ENCODE results near the gene UNKL.

The UNKL gene, protein sequence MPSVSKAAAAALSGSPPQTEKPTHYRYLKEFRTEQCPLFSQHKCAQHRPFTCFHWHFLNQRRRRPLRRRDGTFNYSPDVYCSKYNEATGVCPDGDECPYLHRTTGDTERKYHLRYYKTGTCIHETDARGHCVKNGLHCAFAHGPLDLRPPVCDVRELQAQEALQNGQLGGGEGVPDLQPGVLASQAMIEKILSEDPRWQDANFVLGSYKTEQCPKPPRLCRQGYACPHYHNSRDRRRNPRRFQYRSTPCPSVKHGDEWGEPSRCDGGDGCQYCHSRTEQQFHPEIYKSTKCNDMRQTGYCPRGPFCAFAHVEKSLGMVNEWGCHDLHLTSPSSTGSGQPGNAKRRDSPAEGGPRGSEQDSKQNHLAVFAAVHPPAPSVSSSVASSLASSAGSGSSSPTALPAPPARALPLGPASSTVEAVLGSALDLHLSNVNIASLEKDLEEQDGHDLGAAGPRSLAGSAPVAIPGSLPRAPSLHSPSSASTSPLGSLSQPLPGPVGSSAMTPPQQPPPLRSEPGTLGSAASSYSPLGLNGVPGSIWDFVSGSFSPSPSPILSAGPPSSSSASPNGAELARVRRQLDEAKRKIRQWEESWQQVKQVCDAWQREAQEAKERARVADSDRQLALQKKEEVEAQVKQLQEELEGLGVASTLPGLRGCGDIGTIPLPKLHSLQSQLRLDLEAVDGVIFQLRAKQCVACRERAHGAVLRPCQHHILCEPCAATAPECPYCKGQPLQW

DNA sequence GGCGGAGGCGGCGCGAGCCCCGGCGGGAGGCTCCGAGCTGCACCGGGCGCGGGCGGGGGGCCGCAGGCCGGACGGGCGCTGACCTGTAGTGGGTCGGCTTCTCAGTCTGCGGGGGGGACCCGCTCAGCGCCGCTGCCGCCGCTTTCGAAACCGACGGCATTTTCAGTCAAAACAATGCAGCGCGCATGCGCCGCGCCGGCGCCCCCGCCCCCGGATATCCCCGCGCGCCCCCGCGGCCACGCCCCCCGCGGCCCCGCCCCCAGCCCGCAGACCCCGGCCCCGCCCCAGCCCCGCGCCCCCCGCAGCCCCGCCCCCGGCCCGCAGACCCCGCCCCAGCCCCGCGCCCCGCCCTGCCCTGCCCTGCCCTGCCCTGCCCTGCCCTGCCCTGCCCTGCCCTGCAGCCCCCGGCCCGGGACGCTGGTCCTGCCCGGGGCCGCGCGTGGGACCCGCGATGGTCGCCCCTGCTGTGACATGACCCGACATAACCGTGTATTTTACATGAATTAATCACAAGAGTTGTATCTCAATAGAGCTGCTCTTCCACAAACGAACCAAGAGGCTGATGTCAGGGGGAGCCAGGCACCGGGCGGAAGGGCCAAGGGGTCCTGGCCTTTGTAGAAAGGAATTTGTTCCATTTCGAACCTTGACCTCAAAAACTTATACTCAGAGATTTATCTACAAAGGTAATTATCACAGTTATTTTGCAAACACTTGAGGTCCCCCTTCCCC lies at the start of gene UNKL:
UNKL (minus strand) TSS at position 173 of the 729 bp plus-strand sequence; CDS start at position 160, 13 bp downstream.
- in situ Hi-C loops (cut with MboI; ENCODE audit: low sequenced_read_pairs), result no loop called here

DNA sequence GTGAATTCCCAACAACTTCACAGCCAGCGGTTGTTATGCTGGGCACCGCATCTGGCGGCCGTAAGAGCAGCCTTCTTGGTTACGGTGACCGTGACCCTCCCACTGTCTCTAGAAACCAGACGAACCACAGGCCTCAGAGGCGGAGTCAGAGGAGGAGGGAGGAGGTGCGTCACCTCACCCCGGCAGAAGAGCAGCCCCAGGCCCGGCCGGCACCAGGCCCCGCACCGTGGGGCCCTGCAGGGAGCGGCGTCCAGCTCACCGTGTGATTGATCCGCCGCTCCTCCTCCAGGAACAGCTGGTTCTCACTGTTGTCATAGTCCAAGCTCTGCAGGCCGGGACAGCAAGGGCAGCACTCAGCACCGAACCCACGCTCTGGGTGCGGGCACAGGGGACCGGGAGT lies 46.6 kb upstream of the UNKL start:
- in situ Hi-C loops (cut with MboI; ENCODE audit: low sequenced_read_pairs), result no loop called here

DNA sequence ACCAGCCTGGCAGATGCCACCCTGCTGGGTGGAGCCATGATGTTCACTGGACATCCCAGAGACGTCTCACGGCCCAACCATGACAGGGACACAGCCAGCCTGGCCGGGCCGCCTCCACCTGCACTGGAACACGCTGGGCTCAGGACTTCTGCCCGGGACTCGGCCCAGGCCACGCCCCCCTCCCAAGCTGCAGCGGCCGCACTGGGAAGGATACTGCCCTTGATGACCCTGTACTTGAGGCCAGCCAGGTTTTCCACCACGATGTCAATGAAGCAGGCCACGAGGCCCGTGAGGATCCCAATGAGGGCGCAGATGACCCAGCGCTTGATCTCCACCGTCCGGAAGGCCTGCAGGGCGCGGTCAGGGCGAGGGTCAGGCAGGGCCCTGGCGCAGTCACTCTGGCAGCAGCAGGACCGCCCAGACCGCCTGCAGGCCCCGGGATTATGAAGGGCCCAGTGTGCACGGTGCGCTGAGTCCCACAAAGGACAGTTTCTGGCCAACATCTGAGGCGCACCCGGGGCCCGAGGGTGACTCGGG lies 46.2 kb upstream of the UNKL start:
- in situ Hi-C loops (cut with MboI; ENCODE audit: low sequenced_read_pairs), result no loop called here

DNA sequence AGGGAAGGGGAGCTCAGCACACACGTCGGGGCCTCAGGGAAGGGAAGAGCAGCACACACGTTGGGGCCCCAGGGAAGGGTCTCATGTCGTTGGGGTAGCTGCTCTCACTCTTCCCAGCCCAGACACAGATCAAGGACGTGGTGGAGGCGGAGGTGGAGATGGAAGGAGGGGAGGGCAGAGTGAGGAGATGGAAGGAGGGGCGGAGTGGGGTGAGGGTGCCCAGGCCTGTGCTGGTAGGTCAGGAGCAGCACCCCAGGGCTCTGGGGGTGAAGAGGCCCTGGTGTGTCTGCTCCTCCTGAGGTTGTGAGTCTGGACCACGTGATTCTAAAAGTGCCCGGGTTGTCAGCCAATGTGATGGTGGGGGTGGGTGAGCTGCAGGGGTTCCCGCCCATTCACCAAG lies 45.5 kb upstream of the UNKL start:
- in situ Hi-C loops (cut with MboI; ENCODE audit: low sequenced_read_pairs), result no loop called here

DNA sequence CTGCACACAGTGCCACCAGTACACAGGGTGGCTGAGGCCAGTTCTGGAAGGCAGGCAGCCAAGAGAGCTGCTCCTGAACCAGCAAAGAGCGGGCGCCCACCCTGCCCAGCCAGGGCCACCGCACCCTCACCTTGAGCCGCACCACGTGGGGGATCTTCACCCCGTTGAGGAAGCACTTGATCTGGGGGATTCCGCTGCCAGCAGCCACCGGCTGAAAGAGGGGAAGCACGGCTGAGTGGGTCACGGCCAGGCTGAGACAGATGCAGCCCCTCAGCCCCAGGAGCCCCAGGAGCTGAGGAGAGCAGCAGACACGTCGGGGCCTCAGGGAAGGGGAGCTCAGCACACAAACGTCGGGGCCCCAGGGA lies 44.5 kb upstream of the UNKL start:
- in situ Hi-C loops (cut with MboI; ENCODE audit: low sequenced_read_pairs), result no loop called here

DNA sequence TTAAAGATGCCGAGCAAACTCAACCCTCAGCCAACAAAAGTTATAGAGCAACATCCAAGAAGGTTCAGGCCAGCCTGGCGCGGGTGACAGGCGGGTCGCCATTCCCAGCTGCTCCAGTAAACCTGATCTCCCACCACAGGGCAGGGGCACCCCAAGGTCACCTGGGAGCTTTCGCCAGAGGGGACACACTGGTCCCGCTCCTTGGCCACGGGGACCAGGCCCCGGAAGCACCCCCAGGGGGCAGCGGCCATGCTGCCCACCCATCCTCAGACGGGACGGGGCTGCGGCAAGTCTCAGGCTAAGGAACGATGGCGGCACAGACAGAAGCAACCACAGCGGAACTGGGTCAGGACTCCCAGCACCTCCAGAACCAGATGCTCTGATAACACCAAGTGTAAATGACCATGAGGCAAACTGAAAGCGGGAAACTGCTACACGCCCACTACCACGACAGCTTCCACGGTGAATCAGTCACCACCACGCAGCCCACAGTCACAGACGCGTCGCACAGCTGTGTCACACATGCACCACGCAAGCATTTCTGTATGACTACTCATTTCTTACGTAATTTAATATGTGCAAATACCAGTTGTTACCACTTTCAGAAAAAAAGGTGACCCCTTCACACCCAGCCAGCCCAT lies 44.0 kb upstream of the UNKL start:
- in situ Hi-C loops (cut with MboI; ENCODE audit: low sequenced_read_pairs), result no loop called here

DNA sequence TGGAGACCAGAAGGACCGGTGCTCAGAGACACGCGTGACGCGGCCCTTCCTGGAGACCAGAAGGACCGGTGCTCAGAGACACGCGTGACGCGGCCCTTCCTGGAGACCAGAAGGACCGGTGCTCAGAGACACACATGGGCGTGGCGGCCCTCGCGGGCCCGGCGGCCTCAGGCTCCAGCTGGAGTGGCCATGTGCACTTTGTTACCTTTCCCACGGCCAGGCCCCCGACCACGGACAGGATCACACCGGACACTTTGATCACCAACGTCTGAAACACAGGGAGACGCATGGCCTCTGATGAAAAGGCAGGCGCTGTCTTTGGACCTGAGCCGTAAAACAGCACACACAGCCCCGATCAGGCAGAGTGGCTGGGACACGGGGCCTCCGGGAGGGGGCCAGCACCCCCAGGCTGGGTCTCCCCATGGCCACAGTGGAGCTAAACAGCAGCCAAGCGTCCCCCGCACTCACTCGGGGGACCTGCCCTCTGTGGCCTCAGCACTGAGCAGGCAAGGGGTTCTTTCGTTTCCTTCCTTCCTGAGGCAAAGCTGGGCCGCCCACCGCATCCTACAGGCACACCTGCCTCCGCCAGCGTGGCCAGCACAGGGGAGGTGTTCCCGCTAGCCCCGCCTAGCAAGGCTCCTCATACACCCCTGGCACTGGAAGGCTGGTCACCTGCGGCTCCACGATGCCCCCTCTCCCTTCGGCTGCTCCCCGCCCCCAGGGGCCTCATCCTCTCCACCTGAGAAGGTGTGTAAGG lies 43.2 kb upstream of the UNKL start:
- in situ Hi-C loops (cut with MboI; ENCODE audit: low sequenced_read_pairs), result no loop called here

DNA sequence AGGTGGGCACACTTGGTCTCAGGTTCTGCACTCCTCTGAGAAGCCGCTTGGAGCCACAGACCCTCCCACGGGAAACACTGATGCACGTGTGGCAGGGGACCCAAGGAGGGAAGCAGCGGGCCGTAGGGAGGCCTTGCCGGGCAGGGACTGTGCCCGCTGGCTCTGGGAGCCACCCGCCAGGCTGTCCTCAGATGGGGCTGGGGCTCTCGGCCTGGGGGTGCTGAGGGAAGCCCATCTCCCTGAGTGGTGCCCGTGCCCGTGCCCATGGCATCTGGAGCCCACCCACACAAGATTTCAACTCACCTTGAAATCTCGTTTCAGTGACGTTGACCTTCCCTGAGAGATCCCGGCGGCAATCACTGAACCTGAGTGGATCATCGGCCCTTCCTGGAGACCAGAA lies 42.4 kb upstream of the UNKL start:
- in situ Hi-C loops (cut with MboI; ENCODE audit: low sequenced_read_pairs), result no loop called here

DNA sequence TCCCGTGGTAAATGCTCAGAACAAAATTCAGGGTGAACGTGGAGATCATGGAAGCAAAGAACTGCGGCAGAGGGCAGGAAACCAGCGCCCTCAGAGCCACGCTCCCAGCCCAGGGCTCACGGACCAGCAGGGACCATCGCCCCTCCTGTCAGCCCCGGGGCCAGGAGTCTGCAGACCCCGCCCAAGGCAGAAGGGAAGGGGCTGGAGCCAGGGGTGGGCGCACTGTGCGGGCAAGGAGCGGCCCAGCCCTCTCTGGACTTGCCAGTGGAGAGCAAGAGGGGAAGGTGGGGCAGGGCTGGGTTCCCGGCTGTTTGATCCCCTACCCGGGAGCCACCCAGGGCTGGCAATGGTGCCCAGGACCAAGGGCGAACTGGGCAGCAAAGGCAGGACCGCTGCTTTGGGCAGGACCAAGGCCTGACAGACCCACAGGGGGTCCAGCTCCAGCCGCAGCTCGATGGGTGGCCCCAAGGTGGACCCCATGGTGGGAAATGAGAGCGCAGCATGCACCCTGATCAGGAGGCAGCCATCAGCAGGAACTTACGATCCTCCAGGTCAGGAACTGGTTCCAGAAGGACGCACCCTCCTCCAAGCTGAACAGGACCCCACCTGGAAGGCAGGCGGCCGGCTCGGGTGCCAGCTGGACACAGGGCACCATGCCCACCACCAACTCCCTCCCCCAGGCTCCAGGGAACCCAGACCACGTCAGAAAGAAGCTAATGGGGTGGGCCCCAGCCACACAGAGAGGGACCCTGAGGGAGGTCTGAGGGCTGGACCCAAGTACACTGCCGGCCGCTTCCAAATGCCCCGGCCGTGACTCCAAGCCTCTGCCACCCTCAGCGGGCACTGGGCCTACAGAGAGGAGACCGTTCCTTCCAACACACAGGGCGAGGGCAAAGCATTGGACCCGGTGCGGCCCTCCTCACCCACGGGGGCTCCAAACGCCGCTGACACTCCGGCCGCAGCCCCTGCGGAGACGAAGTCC lies 41.0 kb upstream of the UNKL start:
- in situ Hi-C loops (cut with MboI; ENCODE audit: low sequenced_read_pairs), result no loop called here

DNA sequence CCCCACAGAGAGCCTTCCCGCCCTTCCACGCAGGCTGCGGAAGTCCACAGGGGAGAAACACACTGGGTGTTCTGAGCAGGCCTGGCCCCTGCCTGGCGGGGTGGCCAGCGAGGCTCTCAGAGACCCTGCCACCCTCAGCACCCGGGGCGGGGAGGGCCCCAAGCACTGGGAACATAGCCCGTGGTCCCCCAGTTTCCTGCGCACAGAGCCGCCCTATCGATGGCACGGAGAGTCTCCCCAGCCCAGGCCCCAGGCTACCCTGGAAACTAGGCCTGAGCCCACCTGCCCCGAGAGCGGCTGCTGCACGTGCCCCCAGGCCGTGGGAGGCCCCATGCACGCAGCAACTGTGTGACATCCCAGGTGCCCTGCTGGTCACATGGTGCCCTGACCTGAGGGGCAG lies 40.1 kb upstream of the UNKL start:
- in situ Hi-C loops (cut with MboI; ENCODE audit: low sequenced_read_pairs), result no loop called here

DNA sequence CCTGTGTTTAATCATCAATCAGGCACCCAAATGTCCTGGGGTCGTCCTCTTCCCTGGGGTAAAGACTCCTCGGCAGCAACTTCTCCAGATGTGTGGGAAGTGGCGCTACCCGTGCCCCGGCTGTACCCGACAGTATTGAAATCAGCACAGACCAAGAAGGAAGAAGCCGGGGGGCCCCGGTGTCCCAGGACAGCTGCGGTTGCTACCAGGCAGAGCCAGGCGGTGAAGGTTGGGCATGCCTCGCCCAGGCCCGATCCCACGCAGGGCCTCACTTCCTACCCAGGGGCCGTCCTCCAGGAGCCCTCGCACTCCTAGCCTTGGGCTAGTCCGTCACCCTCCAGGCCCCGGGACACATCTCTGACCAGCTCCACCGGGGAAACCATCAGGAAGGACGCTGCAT lies 38.8 kb upstream of the UNKL start:
- in situ Hi-C loops (cut with MboI; ENCODE audit: low sequenced_read_pairs), result no loop called here

DNA sequence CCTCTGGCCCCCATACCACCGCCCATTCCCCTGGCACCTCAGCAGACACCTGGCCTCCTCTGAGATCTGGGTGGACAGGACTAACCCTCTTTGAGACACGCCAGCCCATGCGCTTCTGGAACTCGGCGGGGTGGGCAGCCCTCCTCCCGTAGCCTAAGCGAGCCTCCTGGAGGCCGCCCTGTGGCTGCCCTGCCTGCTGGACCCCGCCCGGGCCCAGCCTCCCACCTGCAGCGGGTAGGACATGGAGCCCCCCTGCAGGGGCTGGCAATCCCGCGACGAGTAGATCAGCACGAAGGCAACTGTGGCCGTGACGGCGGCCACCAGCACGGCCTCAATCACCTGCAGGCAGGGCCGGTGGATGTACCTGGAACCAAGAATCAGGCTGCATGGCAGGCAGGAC lies 38.0 kb upstream of the UNKL start:
- in situ Hi-C loops (cut with MboI; ENCODE audit: low sequenced_read_pairs), result no loop called here

DNA sequence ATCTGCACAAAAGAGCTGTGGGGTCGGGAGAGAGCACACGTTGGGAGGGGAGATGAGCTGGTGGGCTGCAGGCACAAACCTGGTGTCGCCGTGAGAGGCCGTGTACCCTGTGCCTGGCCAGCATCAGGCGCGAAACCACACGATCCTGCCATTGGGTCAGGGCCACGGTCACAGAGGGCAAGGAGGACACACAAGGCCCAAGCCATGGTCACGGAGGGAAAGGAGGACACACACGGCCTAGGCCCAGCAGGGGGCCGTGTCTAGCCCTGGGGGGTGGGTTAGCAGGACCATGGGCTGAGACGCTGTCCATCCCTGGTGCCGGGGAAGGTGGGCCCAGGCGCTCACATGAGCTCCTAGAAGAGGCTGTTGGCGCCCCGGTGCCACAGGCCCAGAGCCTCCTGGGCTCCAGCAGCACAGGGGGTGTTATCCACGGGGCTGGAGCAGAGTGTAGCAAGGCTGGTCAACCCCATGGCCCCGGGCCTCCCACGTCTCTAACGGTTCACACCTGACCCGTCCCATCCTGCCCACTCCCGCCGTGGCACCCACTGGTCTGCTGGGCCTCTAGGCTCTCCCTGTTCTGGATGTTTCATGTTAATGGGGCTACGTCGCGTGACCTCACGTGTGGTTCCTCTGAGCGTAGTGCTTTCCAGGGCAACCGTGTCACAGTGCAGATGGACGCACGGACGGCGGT lies 37.3 kb upstream of the UNKL start:
- in situ Hi-C loops (cut with MboI; ENCODE audit: low sequenced_read_pairs), result no loop called here

DNA sequence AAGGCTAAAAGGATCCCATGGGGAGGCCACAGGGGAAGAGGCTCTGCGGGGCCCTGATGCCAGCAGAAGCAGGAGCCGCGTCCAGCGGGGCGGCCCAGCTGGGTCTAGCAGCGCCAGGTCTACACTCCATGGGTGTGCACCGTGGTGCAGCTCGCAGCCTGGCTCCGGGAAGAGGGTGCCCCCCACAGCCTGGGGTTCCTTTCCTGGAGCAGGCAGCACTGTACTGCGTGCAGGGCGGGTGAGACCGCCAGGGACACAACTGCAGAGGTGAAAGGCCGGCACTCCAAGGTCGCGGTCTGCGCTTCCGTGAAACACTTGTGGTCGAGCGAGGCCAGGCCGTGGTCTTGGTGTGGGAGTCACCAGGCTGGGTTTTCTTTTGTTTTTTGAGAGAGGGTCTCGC lies 36.3 kb upstream of the UNKL start:
- in situ Hi-C loops (cut with MboI; ENCODE audit: low sequenced_read_pairs), result no loop called here

DNA sequence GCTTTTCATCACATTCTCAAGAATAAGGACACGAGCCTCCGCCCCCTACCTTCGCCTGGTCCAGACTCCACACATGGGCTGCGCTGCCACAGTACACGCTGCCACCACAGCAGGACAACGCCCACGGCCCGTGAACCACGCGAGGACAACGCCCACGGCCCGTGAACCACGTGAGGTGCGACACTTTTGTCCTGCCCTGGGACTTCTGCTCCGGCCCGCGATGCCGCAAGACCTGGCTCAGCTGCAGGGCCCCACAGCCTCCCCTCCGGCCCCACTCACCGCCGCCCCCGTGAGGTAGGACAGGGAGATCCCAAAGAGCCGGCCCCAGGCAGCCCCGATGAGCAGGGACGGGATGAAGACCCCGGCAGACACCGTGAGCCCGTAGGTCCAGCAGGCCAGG lies 35.7 kb upstream of the UNKL start:
- in situ Hi-C loops (cut with MboI; ENCODE audit: low sequenced_read_pairs), result no loop called here

DNA sequence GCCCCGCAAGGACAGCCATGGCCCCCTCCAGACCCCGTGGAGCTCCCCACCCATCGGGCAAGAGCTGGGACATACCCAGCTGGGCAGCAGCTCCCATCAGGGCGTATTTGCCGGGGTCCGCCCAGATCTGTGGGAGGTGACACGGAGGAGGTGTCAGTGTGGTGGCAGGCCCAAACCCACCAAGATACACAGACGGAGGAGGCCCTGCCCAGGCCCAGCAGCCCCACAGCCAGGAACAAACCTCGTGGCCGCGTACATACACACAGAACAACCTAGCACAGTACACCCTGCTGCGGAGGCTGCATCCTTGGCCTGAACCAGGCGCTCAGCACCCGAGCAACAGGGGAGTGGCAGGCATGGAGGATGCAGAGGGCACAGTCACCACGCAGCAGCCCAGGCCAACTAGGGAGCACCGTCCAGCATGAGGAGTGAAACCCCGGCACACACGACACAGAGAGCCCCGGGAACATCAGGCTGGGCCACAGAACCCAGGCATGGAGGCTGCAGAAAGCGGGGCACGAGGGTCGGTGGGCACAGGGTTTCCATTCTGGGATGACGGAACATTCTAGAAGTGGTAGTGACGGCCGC lies 34.8 kb upstream of the UNKL start:
- in situ Hi-C loops (cut with MboI; ENCODE audit: low sequenced_read_pairs), result no loop called here

DNA sequence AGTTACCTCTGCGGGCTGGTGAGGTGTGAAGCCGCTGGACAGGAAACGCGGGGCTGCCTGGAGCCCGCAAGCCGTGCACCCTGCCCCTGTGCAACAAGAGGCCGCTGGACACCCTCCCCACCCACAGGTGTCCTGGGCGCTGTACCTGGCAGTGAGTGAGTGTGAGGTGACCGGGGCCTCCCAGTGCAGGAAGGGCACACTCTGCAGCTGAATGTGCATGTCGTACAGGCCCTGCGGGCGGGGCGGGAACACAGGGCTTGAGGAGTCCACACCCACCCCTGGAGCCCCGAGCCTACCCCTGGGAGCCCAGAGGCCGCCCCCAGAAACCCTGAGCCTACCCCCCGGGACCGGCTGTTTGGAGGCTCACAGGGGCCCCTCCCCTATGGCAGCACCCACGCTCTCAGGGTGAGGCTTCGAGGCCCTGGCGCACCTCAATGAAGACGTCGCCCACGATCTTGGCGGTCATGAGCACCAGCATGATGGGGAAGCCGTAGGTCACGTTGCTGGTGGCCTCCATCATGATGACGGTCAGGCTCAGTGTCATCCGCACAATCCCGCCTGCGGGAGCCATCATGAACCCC lies 34.1 kb upstream of the UNKL start:
- in situ Hi-C loops (cut with MboI; ENCODE audit: low sequenced_read_pairs), result no loop called here

DNA sequence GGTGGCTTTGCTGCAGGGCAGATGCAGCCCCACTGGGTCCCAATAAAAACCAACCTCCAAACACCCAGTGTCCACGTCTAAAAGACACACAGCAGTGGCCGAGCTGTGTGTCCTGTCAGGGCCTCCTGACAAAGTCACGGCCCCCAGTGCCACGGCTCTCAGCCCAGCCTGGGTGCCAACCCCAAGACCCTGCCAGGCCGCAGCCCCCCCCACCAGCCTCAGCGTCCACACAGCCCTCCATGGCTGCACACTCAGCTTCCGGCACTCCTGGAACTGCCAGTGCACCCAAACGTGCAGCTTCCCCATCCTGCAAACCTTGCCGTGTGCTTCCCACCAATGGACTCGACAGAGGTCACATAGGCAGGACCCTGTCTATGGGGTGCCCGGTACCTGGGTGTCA lies 33.5 kb upstream of the UNKL start:
- in situ Hi-C loops (cut with MboI; ENCODE audit: low sequenced_read_pairs), result no loop called here
